Adrenal gland (tissue), 12 donors: Measurements from ENCODE around the gene CDH12. TPM values are rescaled to one million over a fixed set of nuclear protein-coding genes. Genes with fewer than 3 reads are reported as not detected.

Experiments
- DNase-seq, 7 donors: peaks; one replicate each; pipeline ENCODE4 v3.0.0-alpha.2; 2019 to 2020
- H3K27ac ChIP-seq, 5 donors: fragments of 200-600 bp; sonication (generic) in 4 of 5; 1 replicate in 3 of 5; 2 replicates in 2 of 5; pipeline versions ENCODE4 v1.5.1 to v1.8.0; 2016 to 2020; ENCODE audit warnings: mild to moderate bottlenecking in 1 of 5
- H3K27me3 ChIP-seq: fragments of 200-600 bp; 2 replicates; pipeline ENCODE4 v1.8.0; 2021
- H3K36me3 ChIP-seq, 2 donors: fragments of 200-600 bp; replicated peaks in 1 of 2; 1 replicate in 1 of 2; 2 replicates in 1 of 2; pipeline versions ENCODE4 v1.5.1 to v1.8.0; 2018 to 2022
- H3K4me1 ChIP-seq, 2 donors: fragments of 200-600 bp; replicated peaks in 1 of 2; 1 replicate in 1 of 2; 2 replicates in 1 of 2; pipeline versions ENCODE4 v1.5.1 to v1.8.0; 2018 to 2021
- H3K4me3 ChIP-seq, 4 donors: fragments of 200-600 bp; sonication (generic) in 3 of 4; one replicate each; pipeline ENCODE4 v1.5.1; 2016 to 2018
- H3K9me3 ChIP-seq, 3 donors: fragments of 200-600 bp; sonication (generic) in 1 of 3; replicated peaks in 1 of 3; 1 replicate in 2 of 3; 2 replicates in 1 of 3; pipeline versions ENCODE4 v1.5.1 to v1.8.0; 2016 to 2021
- CTCF ChIP-seq, 6 experiments: fragments of 450-650 bp in 4 of 6; fragments of 200-600 bp in 2 of 6; sonication (generic) in 1 of 6; IDR thresholded peaks; 1 replicate in 5 of 6; 2 replicates in 1 of 6; pipeline versions ENCODE4 v1.5.1 to v1.8.0; 2016 to 2021; ENCODE audit warnings: antibody characterized with exemption in 6 of 6, mild to moderate bottlenecking in 2 of 6, moderate library complexity in 1 of 6
- POLR2A ChIP-seq, 2 donors: fragments of 450-650 bp; IDR thresholded peaks; one replicate each; pipeline ENCODE4 v1.6.1; 2017; ENCODE audit warnings: antibody characterized with exemption in 2 of 2, mild to moderate bottlenecking in 2 of 2, moderate library complexity in 1 of 2
- WGBS, 4 donors: extraction: QIAGEN DNeasy Blood & Tissue Kit in 2 of 4; methylation state at CpG; one replicate each; pipeline versions ENCODE4 v1.1.5 to v1.1.7; 2013 to 2017; 5-methylcytosine and 5-hydroxymethylcytosine counted together
- intact Hi-C, 2 donors: fragments of 100-400 bp; cut with DNase I; formaldehyde crosslinking; loops; one replicate each; pipeline versions ENCODE4 v1.14.1 to v1.15.0; 2022 to 2023
- polyA plus RNA-seq, 3 donors: library from polyadenylated mRNA; stranded (reverse); fragments of 200-250 nt in 2 of 3; fragments of 350-450 nt in 1 of 3; fragmentation: Illumina TruSeq in 1 of 3; extraction: RNeasy Lipid Tissue Mini Kit (QIAGEN cat#74804) in 1 of 3; gene quantifications; one replicate each; pipeline ENCODE4 v1.2.3, GENCODE V29; 2013 to 2014
- total RNA-seq, 9 donors: library from RNA; depleted of rRNA in 4 of 9; stranded (reverse); fragments of >200 nt in 4 of 9; fragments of 120-200 nt in 1 of 9; fragmentation: NEBNext Ultra II Directional in 1 of 9; extraction: Animal tissue kit (Norgen Biotek cat#: 25700) in 1 of 9; gene quantifications; one replicate each; pipeline versions ENCODE4 v1.1.0 to v1.2.4, GENCODE V29; 2013 to 2023
- donor health status: healthy with polysubstance abuse.
- donor health status: Bipolar disorder and iron deficiency.
- donor health status: DM: yes; HTN: yes; CAD: no.
- donor health status: DM: no; HTN: no; CAD: no.
- donor health status: DM: no; HTN: no; CAD: no.
- donor health status: DM: yes; HTN: yes; CAD: no.

CDH12 gene
- total and polyA plus RNA-seq, 12 donors = 0.80 to 16.5 (median 7.8) TPM

- WGBS, 4 donors = 67 to 91% (median 74%) methylated on average over 4 of the region's 4 CpGs
- H3K27ac ChIP-seq = no peak overlapping the region
- no peak overlapping the region for H3K4me3 ChIP-seq
- DNase-seq = no peak
- TF ChIP-seq POLR2A (IDR thresholded peaks at IDR 0.05) = no peak
- TF ChIP-seq CTCF (IDR thresholded peaks at IDR 0.05) = no peak
- H3K9me3 ChIP-seq = no peaks in the 10 kb centered on the region
- no peaks in the 10 kb centered on the region for H3K4me1 ChIP-seq
- no peaks in the 10 kb centered on the region for H3K27me3 ChIP-seq
- H3K36me3 ChIP-seq = no peaks in the 10 kb centered on the region
- intact Hi-C loops = no loop called here
Measured at GRCh38 chr5:22693121-22693520, 160.0 kb downstream of the CDH12 start.

- H3K36me3 ChIP-seq = no peaks in the 10 kb centered on the region
- H3K4me3 ChIP-seq = no peak overlapping the region
- no peak for DNase-seq
- H3K27ac ChIP-seq = no peak overlapping the region
- TF ChIP-seq CTCF (IDR thresholded peaks at IDR 0.05) (no peak), POLR2A (IDR thresholded peaks at IDR 0.05) (no peak)
- WGBS, 4 donors = 27 to 34% (median 29%) methylated on average over 2 of the region's 2 CpGs
- intact Hi-C loops = no loop called here
- H3K27me3 ChIP-seq = no peaks in the 10 kb centered on the region
- no peaks in the 10 kb centered on the region for H3K9me3 ChIP-seq
- H3K4me1 ChIP-seq = no peaks in the 10 kb centered on the region
Measured at GRCh38 chr5:22683050-22683449, 170.1 kb downstream of the CDH12 start.

GRCh38 chr5:22678886-22679285, 174.3 kb downstream of the CDH12 start:
- no peaks in the 10 kb centered on the region for H3K9me3 ChIP-seq
- DNase-seq = no peak
- intact Hi-C loops = no loop called here
- 48 to 58% (median 54%) methylated on average over 3 of the region's 3 CpGs for WGBS, 4 donors
- no peaks in the 10 kb centered on the region for H3K27me3 ChIP-seq
- no peak overlapping the region for H3K4me3 ChIP-seq
- TF ChIP-seq CTCF (IDR thresholded peaks at IDR 0.05) (no peak), POLR2A (IDR thresholded peaks at IDR 0.05) (no peak)
- no peaks in the 10 kb centered on the region for H3K4me1 ChIP-seq
- no peaks in the 10 kb centered on the region for H3K36me3 ChIP-seq
- H3K27ac ChIP-seq = no peak overlapping the region

GRCh38 chr5:22673131-22673530, 180.0 kb downstream of the CDH12 start:
- Histone ChIP-seq H3K4me1 (no peaks in the 10 kb centered on the region), H3K9me3 (no peaks in the 10 kb centered on the region), H3K27me3 (no peaks in the 10 kb centered on the region), H3K36me3 (no peaks in the 10 kb centered on the region), H3K27ac (no peak overlapping the region), H3K4me3 (no peak overlapping the region)
- TF ChIP-seq CTCF (IDR thresholded peaks at IDR 0.05) (no peak), POLR2A (IDR thresholded peaks at IDR 0.05) (no peak)
- intact Hi-C loops = no loop called here
- DNase-seq = no peak
